Measurements from ENCODE around the gene ALG9.

Gene ALG9

DNA sequence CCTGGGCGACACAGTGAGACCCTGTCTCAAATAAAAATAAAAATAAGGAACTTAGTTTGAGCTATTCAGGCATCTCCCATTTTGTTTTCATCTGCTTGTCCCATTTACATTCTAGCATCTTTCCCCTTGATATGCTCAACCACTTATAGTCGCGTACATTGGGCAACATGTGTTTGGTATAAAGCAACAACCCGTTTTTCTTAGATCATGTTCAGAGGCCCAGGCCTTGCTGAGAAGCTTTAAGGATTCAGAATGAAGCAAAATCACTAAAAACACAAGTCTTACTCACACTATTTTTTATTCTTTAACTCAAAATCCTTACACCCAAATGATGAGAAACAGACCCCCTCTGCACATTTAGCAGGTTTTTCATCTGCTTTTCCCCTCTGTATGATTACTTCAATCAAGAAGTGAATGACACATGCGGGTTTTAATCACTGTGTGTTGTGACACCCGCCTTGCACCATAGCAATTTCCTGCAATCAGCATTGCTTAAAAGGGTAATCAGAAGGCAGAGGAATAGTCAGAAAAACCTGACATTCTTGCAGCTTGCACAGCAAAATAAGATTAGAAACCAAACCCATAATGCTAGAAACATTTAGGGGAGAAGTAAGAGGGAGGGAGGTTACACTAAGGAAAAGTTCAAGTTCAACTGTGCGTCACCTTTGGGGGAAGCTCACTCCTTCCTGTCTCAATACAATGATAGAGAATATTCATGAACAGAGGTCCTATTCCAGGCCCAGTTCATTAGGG is 25.9 kb downstream of the ALG9 start:
- no peak for TF ChIP-seq TAF1 (IDR thresholded peaks at IDR 0.05; ENCODE audit: low read depth)
- TF ChIP-seq, protein P1, sequence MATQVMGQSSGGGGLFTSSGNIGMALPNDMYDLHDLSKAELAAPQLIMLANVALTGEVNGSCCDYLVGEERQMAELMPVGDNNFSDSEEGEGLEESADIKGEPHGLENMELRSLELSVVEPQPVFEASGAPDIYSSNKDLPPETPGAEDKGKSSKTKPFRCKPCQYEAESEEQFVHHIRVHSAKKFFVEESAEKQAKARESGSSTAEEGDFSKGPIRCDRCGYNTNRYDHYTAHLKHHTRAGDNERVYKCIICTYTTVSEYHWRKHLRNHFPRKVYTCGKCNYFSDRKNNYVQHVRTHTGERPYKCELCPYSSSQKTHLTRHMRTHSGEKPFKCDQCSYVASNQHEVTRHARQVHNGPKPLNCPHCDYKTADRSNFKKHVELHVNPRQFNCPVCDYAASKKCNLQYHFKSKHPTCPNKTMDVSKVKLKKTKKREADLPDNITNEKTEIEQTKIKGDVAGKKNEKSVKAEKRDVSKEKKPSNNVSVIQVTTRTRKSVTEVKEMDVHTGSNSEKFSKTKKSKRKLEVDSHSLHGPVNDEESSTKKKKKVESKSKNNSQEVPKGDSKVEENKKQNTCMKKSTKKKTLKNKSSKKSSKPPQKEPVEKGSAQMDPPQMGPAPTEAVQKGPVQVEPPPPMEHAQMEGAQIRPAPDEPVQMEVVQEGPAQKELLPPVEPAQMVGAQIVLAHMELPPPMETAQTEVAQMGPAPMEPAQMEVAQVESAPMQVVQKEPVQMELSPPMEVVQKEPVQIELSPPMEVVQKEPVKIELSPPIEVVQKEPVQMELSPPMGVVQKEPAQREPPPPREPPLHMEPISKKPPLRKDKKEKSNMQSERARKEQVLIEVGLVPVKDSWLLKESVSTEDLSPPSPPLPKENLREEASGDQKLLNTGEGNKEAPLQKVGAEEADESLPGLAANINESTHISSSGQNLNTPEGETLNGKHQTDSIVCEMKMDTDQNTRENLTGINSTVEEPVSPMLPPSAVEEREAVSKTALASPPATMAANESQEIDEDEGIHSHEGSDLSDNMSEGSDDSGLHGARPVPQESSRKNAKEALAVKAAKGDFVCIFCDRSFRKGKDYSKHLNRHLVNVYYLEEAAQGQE (IDR thresholded peaks at IDR 0.05; ENCODE audit: low read depth): no peak

DNA sequence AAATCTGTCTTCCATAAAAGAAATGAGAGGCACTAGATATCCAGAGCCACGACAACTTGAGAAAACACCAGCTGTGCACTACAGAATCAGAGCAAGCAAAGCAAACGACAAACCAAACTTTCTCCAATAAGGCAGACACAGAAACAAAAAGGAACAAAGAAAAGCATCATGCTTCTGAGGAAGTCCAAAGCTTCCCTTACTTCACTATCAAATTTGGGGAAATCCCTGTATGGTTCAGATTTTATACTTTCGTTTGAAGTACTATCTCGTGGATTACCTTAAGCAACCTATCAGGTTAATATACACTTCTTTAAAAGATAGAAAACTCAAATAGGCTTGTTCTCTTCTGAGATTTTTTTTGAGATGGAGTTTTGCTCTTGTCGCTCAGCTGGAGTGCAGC is 27.7 kb downstream of the ALG9 start:
- TF ChIP-seq NFIC (IDR thresholded peaks at IDR 0.05) (no peak), EGR1 (IDR thresholded peaks at IDR 0.05) (no peak), FOXM1 (IDR thresholded peaks at IDR 0.05; ENCODE audit: borderline replicate concordance, low read depth) (no peak), TEAD4 (IDR thresholded peaks at IDR 0.05) (no peak), TAF1 (IDR thresholded peaks at IDR 0.05; ENCODE audit: low read depth) (no peak), EP300 (IDR thresholded peaks at IDR 0.05; ENCODE audit: borderline replicate concordance) (no peak)
- TF ChIP-seq, protein P2, sequence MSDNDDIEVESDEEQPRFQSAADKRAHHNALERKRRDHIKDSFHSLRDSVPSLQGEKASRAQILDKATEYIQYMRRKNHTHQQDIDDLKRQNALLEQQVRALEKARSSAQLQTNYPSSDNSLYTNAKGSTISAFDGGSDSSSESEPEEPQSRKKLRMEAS (IDR thresholded peaks at IDR 0.05): no peak
- TF ChIP-seq, protein P3, sequence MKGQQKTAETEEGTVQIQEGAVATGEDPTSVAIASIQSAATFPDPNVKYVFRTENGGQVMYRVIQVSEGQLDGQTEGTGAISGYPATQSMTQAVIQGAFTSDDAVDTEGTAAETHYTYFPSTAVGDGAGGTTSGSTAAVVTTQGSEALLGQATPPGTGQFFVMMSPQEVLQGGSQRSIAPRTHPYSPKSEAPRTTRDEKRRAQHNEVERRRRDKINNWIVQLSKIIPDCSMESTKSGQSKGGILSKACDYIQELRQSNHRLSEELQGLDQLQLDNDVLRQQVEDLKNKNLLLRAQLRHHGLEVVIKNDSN (IDR thresholded peaks at IDR 0.05): no peak

DNA sequence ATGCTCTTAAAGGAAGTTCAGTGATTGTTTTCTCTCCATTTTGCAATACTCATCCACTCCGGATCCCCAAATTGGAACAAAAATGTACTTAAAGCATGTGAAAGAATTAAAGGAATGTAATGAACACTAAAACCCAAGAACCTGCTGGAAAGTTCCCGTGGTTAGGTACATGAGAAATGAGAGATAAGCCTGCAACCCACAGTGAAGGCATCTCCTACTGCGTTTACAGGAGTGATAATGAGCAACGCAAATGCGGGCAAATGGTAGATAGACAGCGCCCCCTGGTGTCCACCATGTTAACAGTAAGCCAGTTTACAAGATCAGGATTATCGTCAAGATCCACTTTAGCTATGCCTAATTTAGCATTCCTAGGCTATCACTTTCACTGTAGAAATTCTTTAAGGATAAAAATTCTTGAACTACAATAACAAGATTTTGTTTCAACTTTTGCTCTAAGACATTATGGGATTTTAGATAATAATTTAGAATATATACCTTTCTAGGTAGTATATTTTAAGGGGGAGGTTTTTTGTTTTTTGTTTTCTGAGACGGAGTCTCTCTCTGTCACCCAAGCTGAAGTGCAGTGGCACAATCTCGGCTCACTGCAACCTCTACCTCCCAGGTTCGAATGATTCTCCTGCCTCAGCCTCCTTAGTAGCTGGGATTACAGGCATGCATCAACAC is 29.9 kb downstream of the ALG9 start:
- TF ChIP-seq RAD21 (IDR thresholded peaks at IDR 0.05; ENCODE audit: low read depth): peak; percentile 96
- TF ChIP-seq ZBTB7A (IDR thresholded peaks at IDR 0.05; ENCODE audit: low read depth): no peak

DNA sequence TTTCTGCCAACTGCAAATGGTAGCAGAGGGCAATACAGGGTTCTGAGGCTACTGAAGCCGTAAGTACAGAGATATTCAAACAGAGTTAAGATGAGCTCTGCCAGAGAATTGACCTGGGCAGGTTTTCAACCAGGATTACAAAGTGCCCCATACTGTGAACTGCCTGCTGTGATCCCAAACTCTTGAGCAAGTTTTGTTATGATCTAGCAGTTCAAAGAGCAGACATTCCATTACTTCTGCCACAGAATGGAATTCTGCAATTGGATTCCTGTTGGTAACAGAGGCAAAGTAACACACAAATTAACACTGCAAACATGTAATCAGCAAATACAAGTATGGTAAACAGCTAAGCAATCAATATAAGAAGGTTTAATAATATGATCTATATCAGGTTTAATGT is 31.2 kb downstream of the ALG9 start:
- TF ChIP-seq YY1 (IDR thresholded peaks at IDR 0.05; ENCODE audit: low read depth) (no peak), TCF12 (IDR thresholded peaks at IDR 0.05; ENCODE audit: low read depth) (0 out of 2 replicates have a peak, but pooled peaks have one; percentile 44), EGR1 (IDR thresholded peaks at IDR 0.05) (no peak), RAD21 (IDR thresholded peaks at IDR 0.05; ENCODE audit: low read depth) (no peak), FOXM1 (IDR thresholded peaks at IDR 0.05; ENCODE audit: borderline replicate concordance, low read depth) (no peak), ZBTB7A (IDR thresholded peaks at IDR 0.05; ENCODE audit: low read depth) (no peak), TAF1 (IDR thresholded peaks at IDR 0.05; ENCODE audit: low read depth) (no peak), NFIC (IDR thresholded peaks at IDR 0.05) (peak; percentile 67), EP300 (IDR thresholded peaks at IDR 0.05; ENCODE audit: borderline replicate concordance) (peak; percentile 70; the same call in 1 of the 2 replicates), CEBPB (IDR thresholded peaks at IDR 0.05) (peak; percentile 94), CREB1 (IDR thresholded peaks at IDR 0.05; ENCODE audit: low read depth) (no peak), TEAD4 (IDR thresholded peaks at IDR 0.05) (peak; percentile 60)
- TF ChIP-seq, protein P3 (IDR thresholded peaks at IDR 0.05): no peak
- TF ChIP-seq, protein P1 (IDR thresholded peaks at IDR 0.05; ENCODE audit: low read depth): no peak
- TF ChIP-seq, protein P2 (IDR thresholded peaks at IDR 0.05): no peak

DNA sequence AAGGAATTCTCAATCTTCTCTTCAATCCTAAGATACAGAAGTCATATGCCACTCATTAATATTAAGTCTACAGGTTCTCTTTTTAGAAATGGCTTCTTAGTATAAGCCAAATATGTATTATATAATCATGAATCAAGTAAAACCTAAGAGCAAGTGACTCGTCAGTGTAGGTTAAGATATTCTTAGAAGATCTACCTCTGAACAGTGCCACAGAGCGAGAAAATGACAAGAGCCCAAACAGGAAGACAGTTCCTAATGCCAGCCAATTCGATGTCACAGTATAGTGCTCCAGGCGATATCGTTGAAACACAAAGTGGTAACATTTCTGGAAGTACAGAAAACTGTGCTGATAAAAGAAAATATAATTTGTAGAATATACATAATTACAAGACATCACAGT is 33.3 kb downstream of the ALG9 start:
- TF ChIP-seq, protein P1 (IDR thresholded peaks at IDR 0.05; ENCODE audit: low read depth): no peak
- TF ChIP-seq TEAD4 (IDR thresholded peaks at IDR 0.05): no peak
- no peak for TF ChIP-seq YY1 (IDR thresholded peaks at IDR 0.05; ENCODE audit: low read depth)
- TF ChIP-seq NFIC (IDR thresholded peaks at IDR 0.05): no peak
- no peak for TF ChIP-seq CEBPB (IDR thresholded peaks at IDR 0.05)
- TF ChIP-seq, protein P2 (IDR thresholded peaks at IDR 0.05): no peak
- TF ChIP-seq FOXM1 (IDR thresholded peaks at IDR 0.05; ENCODE audit: borderline replicate concordance, low read depth): no peak
- no peak for TF ChIP-seq TCF12 (IDR thresholded peaks at IDR 0.05; ENCODE audit: low read depth)
- no peak for TF ChIP-seq ZBTB7A (IDR thresholded peaks at IDR 0.05; ENCODE audit: low read depth)
- no peak for TF ChIP-seq CREB1 (IDR thresholded peaks at IDR 0.05; ENCODE audit: low read depth)
- TF ChIP-seq RAD21 (IDR thresholded peaks at IDR 0.05; ENCODE audit: low read depth): no peak
- TF ChIP-seq EGR1 (IDR thresholded peaks at IDR 0.05): no peak
- TF ChIP-seq, protein P3 (IDR thresholded peaks at IDR 0.05): no peak
- TF ChIP-seq TAF1 (IDR thresholded peaks at IDR 0.05; ENCODE audit: low read depth): no peak
- no peak for TF ChIP-seq EP300 (IDR thresholded peaks at IDR 0.05; ENCODE audit: borderline replicate concordance)

Measured in Ishikawa (cell line).